K562 (cell line): ENCODE data around the gene PCP2. TPM values are rescaled to one million over a fixed set of nuclear protein-coding genes. Genes with fewer than 3 reads are reported as not detected.

Source experiments
- ATAC-seq: fragments of 200-7000 bp; cut with Tn5 transposase; 3 replicates; pipeline ENCODE4 v1.9.1; 2020; ENCODE audit warnings: moderate library complexity
- BruUV-seq: library from RNA; stranded (reverse); fragments of 400-500 nt; replicated peaks from 2 replicates; lab custom pipeline; 2021; lab: Mats Ljungman, UMichigan
- CTCF ChIA-PET: fragments of 300-600 bp; formaldehyde crosslinking; extraction: SDS; loops from one replicate; lab custom pipeline; 2021; ENCODE audit warnings: low intra/inter-chr PET ratio; lab: Yijun Ruan, JAX
- POLR2A ChIA-PET: fragments of 300-600, 350-650 bp; sonication (Branson Sonifier 250); formaldehyde crosslinking; extraction: SDS; loops from one replicate; lab custom pipeline; 2021; ENCODE audit warnings: antibody characterized with exemption, inconsistent platforms; lab: Yijun Ruan, JAX
- DNase-seq, 4 experiments: peaks; one replicate each; pipeline versions ENCODE4 v3.0.0 to v3.0.0-alpha.2; 2011 to 2018; ENCODE audit warnings: low spot score in 3 of 4, mixed read lengths in 3 of 4; ENCODE audit errors: extremely low read depth in 1 of 4
- FAIRE-seq: peaks from 2 replicates; lab custom pipeline; 2011; peaks lifted over from hg19 to GRCh38; lab: Jason Lieb, UNC
- H2AFZ ChIP-seq: 2 replicates; pipeline ENCODE4 v1.6.0; 2011; ENCODE audit warnings: low read depth, low read length, control low read depth, inconsistent platforms
- H3K27ac ChIP-seq: fragments of 200-600 bp; 3 replicates; pipeline ENCODE4 v1.8.0; 2011; ENCODE audit warnings: low read depth, mild to moderate bottlenecking, control low read depth, inconsistent platforms, low read length, moderate library complexity, mixed read lengths; ENCODE audit errors: extremely low read depth
- H3K27me3 ChIP-seq, 2 experiments: fragments of 300-600 bp in 1 of 2; 2 replicates in 1 of 2; 3 replicates in 1 of 2; pipeline versions ENCODE4 v1.6.0 to v1.8.0; 2011; ENCODE audit warnings: inconsistent platforms in 2 of 2, low read length in 2 of 2, mild to moderate bottlenecking in 1 of 2, mixed read lengths in 1 of 2, moderate library complexity in 1 of 2; ENCODE audit not compliant: control insufficient read depth in 2 of 2, insufficient read depth in 2 of 2
- H3K36me3 ChIP-seq: fragments of 300-600 bp; 3 replicates; pipeline ENCODE4 v1.8.0; 2011; ENCODE audit warnings: mild to moderate bottlenecking, low read length, inconsistent platforms; ENCODE audit not compliant: control insufficient read depth, insufficient read depth
- H3K4me1 ChIP-seq, 2 experiments: fragments of 200-600 bp in 1 of 2; replicated peaks in 1 of 2; 2 replicates in 1 of 2; 3 replicates in 1 of 2; pipeline versions ENCODE4 v1.5.1 to v1.8.0; 2011; ENCODE audit warnings: inconsistent platforms in 2 of 2, low read length in 2 of 2, mild to moderate bottlenecking in 1 of 2, mixed read lengths in 1 of 2, moderate library complexity in 1 of 2; ENCODE audit not compliant: control insufficient read depth in 2 of 2, insufficient read depth in 2 of 2
- H3K4me2 ChIP-seq: 2 replicates; pipeline ENCODE4 v1.6.1; 2011; ENCODE audit warnings: low read length, control low read depth, inconsistent platforms, mixed read lengths; ENCODE audit not compliant: insufficient read depth
- H3K4me3 ChIP-seq: fragments of 200-600 bp; sonication (generic), shearing (Covaris generic); 2 replicates; pipeline ENCODE4 v1.5.1; 2016; ENCODE audit warnings: control low read depth, inconsistent platforms
- H3K79me2 ChIP-seq: fragments of 200-600 bp; 3 replicates; pipeline ENCODE4 v1.8.0; 2011; ENCODE audit warnings: low read length, inconsistent platforms; ENCODE audit not compliant: control insufficient read depth, insufficient read depth
- H3K9ac ChIP-seq, 2 experiments: 2 replicates each; pipeline versions ENCODE4 v1.6.0 to v1.6.1; 2011; ENCODE audit warnings: low read depth in 2 of 2, low read length in 2 of 2, control low read depth in 1 of 2, inconsistent platforms in 1 of 2, mild to moderate bottlenecking in 1 of 2, mixed read lengths in 1 of 2; ENCODE audit not compliant: insufficient read depth in 1 of 2
- H3K9me1 ChIP-seq: one replicate; pipeline ENCODE4 v1.6.0; 2011; ENCODE audit warnings: inconsistent platforms, mild to moderate bottlenecking, low read length, moderate library complexity; ENCODE audit not compliant: control insufficient read depth, insufficient read depth
- H3K9me3 ChIP-seq: replicated peaks from 2 replicates; pipeline ENCODE4 v1.5.1; 2011; ENCODE audit warnings: low read depth, low read length, inconsistent platforms; ENCODE audit not compliant: control insufficient read depth, insufficient read depth
- H4K20me1 ChIP-seq: replicated peaks from 2 replicates; pipeline ENCODE4 v1.6.1; 2011; ENCODE audit warnings: low read length, inconsistent platforms, mixed read lengths; ENCODE audit not compliant: control insufficient read depth, insufficient read depth
- CEBPG ChIP-seq, 3 experiments: fragments of 200-800 bp in 1 of 3; sonication (Bioruptor generic) in 1 of 3; sonication (generic) in 1 of 3; formaldehyde crosslinking in 1 of 3; IDR thresholded peaks in 2 of 3; conservative IDR thresholded peaks in 1 of 3; 2 replicates each; pipeline versions ENCODE4 v1.6.1 to v1.8.0; 2016 to 2022; ENCODE audit warnings: missing compliant biosample characterization in 2 of 3, missing genetic modification characterization in 2 of 3, mild to moderate bottlenecking in 1 of 3, missing genetic modification reagents in 1 of 3
- HDAC6 ChIP-seq: IDR thresholded peaks from 2 replicates; pipeline ENCODE4 v1.6.1; 2012; ENCODE audit warnings: low read depth, mild to moderate bottlenecking, control low read depth, inconsistent platforms, low read length, moderate library complexity
- MIER1 ChIP-seq: fragments of 450-650 bp; IDR thresholded peaks from 2 replicates; pipeline ENCODE4 v1.6.1; 2016; ENCODE audit warnings: antibody characterized with exemption, mild to moderate bottlenecking, low read depth
- POLR2G ChIP-seq: fragments of 200-400 bp; formaldehyde crosslinking; IDR thresholded peaks from 2 replicates; pipeline ENCODE4 v1.6.1; 2017; ENCODE audit warnings: low read depth, mild to moderate bottlenecking, antibody characterized with exemption, low read length, moderate library complexity
- RBFOX2 ChIP-seq: fragments of 200-400 bp; formaldehyde crosslinking; IDR thresholded peaks from 2 replicates; pipeline ENCODE4 v1.6.1; 2017; ENCODE audit warnings: low read depth, mild to moderate bottlenecking, low read length, moderate library complexity
- ZMIZ1 ChIP-seq, 2 experiments: fragments of 150-350 bp in 1 of 2; IDR thresholded peaks; 2 replicates each; pipeline ENCODE4 v1.6.1; 2012 to 2016; ENCODE audit warnings: low read depth in 2 of 2, low read length in 2 of 2, mild to moderate bottlenecking in 1 of 2, moderate library complexity in 1 of 2
- WGBS: fragments of 100-300 bp; shearing (Covaris generic); methylation state at CpG from one replicate; pipeline ENCODE4 v1.1.6; 2016; ENCODE audit warnings: low coverage, mixed read lengths; ENCODE audit not compliant: insufficient coverage; ENCODE audit errors: missing lambda C conversion rate; 5-methylcytosine and 5-hydroxymethylcytosine counted together
- in situ Hi-C: fragments of 300-500 bp; cut with MboI; formaldehyde crosslinking; loops from 4 replicates; pipeline ENCODE4 v1.15.0; 2018; ENCODE audit warnings: inconsistent platforms, mixed read lengths
- intact Hi-C: fragments of 100-400 bp; cut with micrococcal nuclease; formaldehyde crosslinking; loops from 2 replicates; pipeline ENCODE4 v1.14.2; 2022
- polyA plus RNA-seq, 8 experiments: library from polyadenylated mRNA; depleted of rRNA in 4 of 8; stranded (reverse) in 5 of 8; unstranded in 3 of 8; fragments of >200 nt; fragmentation: Nextera tagmentation in 2 of 8; fragmentation: Illumina TruSeq in 1 of 8; extraction: Ambion mirVana in 2 of 8; extraction: Trizol in 1 of 8; gene quantifications; 2 replicates each; pipeline versions ENCODE4 v1.2.1 to v1.2.3, GENCODE V29; 2011 to 2014; ENCODE audit warnings: inconsistent platforms in 1 of 8, missing spikeins in 1 of 8
- total RNA-seq, 7 experiments: library from RNA; depleted of rRNA in 6 of 7; stranded (reverse); fragments of >200 nt in 6 of 7; fragmentation: Illumina TruSeq in 2 of 7; extraction: Trizol in 2 of 7; gene quantifications; 2 replicates each; pipeline versions ENCODE4 v1.2.1 to v1.2.3, GENCODE V29; 2011 to 2021; ENCODE audit warnings: low replicate concordance in 1 of 7

The PCP2 gene
- total and polyA plus RNA-seq, 9 of the 15 experiments (the other 6 are each of a cell fraction or from before 2014, with no cell fraction given), result 0.17 to 1.3 (median 0.49) TPM; not detected in 3

- no peak for TF ChIP-seq ZMIZ1 (IDR thresholded peaks at IDR 0.05; ENCODE audit: low read depth in 2 of 2, low read length in 2 of 2)
- 0 out of 2 replicates have a peak, but pooled peaks have one; percentile 16 for TF ChIP-seq RBFOX2
- TF ChIP-seq HDAC6, result no peak
Observed at GRCh38 chr19:7627166-7627565, 6.4 kb downstream of the PCP2 start (continued).

GRCh38 chr19:7625763-7626372 lies 7.7 kb downstream of the PCP2 start:
- Histone ChIP-seq H4K20me1 (no peaks in the 10 kb centered on the region), H3K4me3 (no peak overlapping the region), H3K4me1 (peaks cover 8 to 30% of the 10 kb centered on the region in 2 experiments; a peak in 4 of 5 replicates), H3K9me1 (no peaks in the 10 kb centered on the region), H3K36me3 (peaks cover 59% of the 10 kb centered on the region; the same call in 2 of the 3 replicates), H3K9me3 (no peaks in the 10 kb centered on the region), H3K9ac (no peak overlapping the region), H3K27me3 (no peaks in the 10 kb centered on the region), H3K4me2 (no peak overlapping the region), H2AFZ (no peak overlapping the region), H3K79me2 (peaks cover 46% of the 10 kb centered on the region), H3K27ac (no peak overlapping the region)
- CTCF ChIA-PET, result no interaction called here
- FAIRE-seq, result no peak
- in situ Hi-C loops, result no loop called here
- POLR2A ChIA-PET, result interaction anchor here (0.6 kb wide), 1 partner anchor 244 kb away, joined by 3 read pairs; no protein-coding TSS in a partner anchor
- TF ChIP-seq MIER1, result no peak
- peak; percentile 41; the same call in 1 of the 2 replicates for TF ChIP-seq POLR2G
- TF ChIP-seq RBFOX2, result 0 out of 2 replicates have a peak, but pooled peaks have one; percentile 26
- no peak for TF ChIP-seq CEBPG (CRISPR knock-in tag; IDR thresholded peaks at IDR 0.05)
- TF ChIP-seq CEBPG (tag; conservative IDR thresholded peaks at IDR 0.05 in 1 of 2, IDR thresholded peaks at IDR 0.05 in 1 of 2), result no peak
- WGBS, result 95% methylated on average over 24 of the region's 34 CpGs
- no peak for ATAC-seq
- no peak for DNase-seq
- intact Hi-C loops, result no loop called here
- no TSS peak for BruUV-seq
